ENCODE results near the gene CBX6.
A peak's percentile ranks its signal among the peaks of the same experiment; 100 is the strongest.

CBX6 gene

DNA sequence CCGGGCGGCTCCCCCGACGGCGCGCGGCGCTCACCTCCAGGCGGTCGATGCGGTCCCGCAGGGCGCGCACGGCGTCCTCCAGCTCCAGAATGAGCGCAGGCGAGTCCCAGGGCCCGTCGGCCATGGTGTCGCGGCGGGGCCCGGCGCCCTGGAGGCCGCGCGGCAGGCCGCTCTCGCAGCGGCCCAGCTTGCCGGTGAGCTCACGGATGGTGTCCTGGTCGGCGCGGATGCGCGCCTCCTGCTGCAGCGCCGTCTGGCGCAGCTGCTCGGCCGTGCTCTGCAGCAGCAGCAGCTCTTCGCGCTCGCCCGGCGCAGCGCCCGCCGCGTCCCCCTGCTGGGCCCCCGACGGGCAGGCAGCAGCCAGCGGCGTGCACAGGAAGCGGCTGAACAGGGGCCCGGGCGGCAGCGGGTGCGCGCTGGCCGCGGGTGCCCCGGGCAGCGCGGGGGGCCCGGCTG is 28.8 kb downstream of the CBX6 start:
- H3K4me3 ChIP-seq (ENCODE audit: low read length): peak overlapping the region; percentile 51
- H3K4me1 ChIP-seq (ENCODE audit: control insufficient read depth, low read depth, low read length): no peaks in the 10 kb centered on the region
- no peak overlapping the region for H3K9ac ChIP-seq (ENCODE audit: low read length)

DNA sequence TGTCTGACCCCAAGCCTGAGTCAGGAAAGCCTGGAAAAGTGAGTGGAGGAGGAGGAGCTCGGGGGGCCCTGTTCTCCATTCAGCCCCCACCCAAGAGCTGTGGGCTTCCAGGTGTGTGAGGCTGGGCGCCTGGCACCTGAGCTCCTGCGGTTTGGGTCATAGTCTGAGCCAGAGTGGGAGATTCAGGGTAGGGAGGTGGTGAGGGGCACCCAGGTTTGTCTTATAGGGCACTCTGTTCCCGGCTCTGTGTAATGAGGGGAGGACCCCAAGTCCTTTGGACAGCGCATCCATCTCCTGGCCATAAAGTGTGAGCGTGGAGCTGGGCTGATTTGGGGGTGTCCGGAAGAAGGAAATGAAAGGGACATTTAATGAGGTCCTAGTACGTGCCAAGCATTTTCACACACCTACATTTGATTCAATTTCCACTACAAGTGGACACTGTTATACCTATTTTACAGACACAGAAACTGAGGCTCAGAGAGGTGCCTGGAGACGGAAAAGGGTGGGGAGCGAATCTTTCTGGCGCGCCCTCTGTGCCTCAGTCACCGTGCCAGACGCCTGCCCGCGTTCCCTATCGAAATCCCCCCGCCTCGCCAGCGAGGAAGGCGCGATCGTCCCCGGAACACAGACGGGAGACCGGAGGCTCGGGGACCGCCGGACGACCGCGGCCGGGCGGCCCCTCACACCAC is 29.4 kb downstream of the CBX6 start:
- no peaks in the 10 kb centered on the region for H3K36me3 ChIP-seq (ENCODE audit: control insufficient read depth, low read depth, low read length)
- H3K4me1 ChIP-seq (ENCODE audit: control insufficient read depth, low read depth, low read length): no peaks in the 10 kb centered on the region
- H3K9ac ChIP-seq (ENCODE audit: low read length): no peak overlapping the region
- H3K27ac ChIP-seq (ENCODE audit: low read length): no peak overlapping the region
- peaks cover 46% of the 10 kb centered on the region for H3K27me3 ChIP-seq (ENCODE audit: control insufficient read depth, insufficient read depth, low read length)
- no peaks in the 10 kb centered on the region for H3K9me3 ChIP-seq (ENCODE audit: control insufficient read depth, low read depth, low read length)
- H3K4me3 ChIP-seq (ENCODE audit: low read length): peak overlapping the region; percentile 51

More for the DNA sequence above, 28.8 kb downstream of the CBX6 start:
- H3K27ac ChIP-seq (ENCODE audit: low read length): no peak overlapping the region
- H3K27me3 ChIP-seq (ENCODE audit: control insufficient read depth, insufficient read depth, low read length): peaks cover 46% of the 10 kb centered on the region
- no peaks in the 10 kb centered on the region for H3K36me3 ChIP-seq (ENCODE audit: control insufficient read depth, low read depth, low read length)
- H3K9me3 ChIP-seq (ENCODE audit: control insufficient read depth, low read depth, low read length): no peaks in the 10 kb centered on the region

DNA sequence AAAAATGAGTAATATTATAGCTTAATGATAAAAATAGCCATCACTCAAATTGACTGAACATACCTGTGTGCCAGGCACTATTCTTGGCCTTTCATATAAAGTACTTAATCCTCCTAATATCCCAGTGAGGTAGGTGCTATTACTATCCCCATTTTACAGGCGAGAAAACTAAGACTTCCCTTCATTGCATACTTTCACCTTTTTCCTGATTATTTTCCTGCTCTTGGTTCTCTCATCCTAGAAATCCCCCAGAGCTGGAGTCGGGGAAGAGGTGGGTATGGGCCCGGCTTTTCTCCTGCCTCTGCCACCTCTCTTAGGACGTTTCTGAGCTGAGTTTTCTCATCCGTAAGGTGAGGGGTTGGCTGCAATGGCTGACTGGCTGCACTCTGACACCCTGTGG is 30.4 kb downstream of the CBX6 start:
- Histone ChIP-seq H3K4me3 (ENCODE audit: low read length) (no peak overlapping the region), H3K9ac (ENCODE audit: low read length) (no peak overlapping the region), H3K27ac (ENCODE audit: low read length) (no peak overlapping the region), H3K27me3 (ENCODE audit: control insufficient read depth, insufficient read depth, low read length) (peaks cover 46% of the 10 kb centered on the region), H3K4me1 (ENCODE audit: control insufficient read depth, low read depth, low read length) (no peaks in the 10 kb centered on the region), H3K9me3 (ENCODE audit: control insufficient read depth, low read depth, low read length) (no peaks in the 10 kb centered on the region), H3K36me3 (ENCODE audit: control insufficient read depth, low read depth, low read length) (no peaks in the 10 kb centered on the region)

DNA sequence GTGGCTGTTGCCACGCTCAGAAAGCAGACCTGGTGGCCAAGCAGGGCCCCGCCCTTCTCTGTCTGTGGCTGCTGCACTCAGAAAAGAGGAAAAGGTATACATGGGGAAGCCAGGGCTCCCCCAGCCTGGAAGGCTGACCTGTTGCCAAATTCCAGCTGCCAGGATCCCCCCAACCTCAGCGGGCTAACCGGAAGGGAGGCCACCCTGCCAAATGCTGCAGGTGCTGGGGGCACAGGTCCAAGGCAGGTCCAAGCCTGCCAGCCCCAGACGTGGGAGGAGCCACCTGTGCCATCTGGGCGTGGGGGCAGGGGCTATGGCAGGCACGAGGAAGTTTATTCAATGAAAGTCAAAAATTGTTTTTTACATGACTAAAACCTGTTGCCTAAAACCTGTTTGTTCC is 30.8 kb downstream of the CBX6 start:
- Histone ChIP-seq H3K9ac (ENCODE audit: low read length) (no peak overlapping the region), H3K36me3 (ENCODE audit: control insufficient read depth, low read depth, low read length) (no peaks in the 10 kb centered on the region), H3K4me3 (ENCODE audit: low read length) (no peak overlapping the region), H3K27me3 (ENCODE audit: control insufficient read depth, insufficient read depth, low read length) (peaks cover 48% of the 10 kb centered on the region), H3K27ac (ENCODE audit: low read length) (no peak overlapping the region), H3K4me1 (ENCODE audit: control insufficient read depth, low read depth, low read length) (peaks cover under 1% of the 10 kb centered on the region), H3K9me3 (ENCODE audit: control insufficient read depth, low read depth, low read length) (no peaks in the 10 kb centered on the region)

DNA sequence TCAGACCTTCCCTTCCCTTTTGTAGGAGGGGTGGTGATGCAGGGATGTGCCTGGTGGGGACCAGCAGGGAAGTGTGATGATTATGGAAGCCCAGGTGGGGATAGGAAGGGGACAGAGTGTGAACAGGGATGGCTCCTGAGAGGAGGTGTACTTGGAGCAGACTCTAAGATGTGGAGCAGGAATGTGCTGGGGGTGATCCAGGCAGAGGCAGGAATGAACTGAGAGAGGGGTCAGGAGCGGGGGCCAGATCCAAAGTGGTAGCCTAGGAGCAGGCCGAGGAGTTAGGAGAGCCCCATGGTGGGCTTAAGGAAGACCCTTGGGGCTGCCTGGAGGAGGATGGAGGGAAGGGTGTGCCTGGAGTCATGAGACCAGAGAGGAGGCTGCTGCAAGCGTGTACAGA is 31.9 kb downstream of the CBX6 start:
- H3K36me3 ChIP-seq (ENCODE audit: control insufficient read depth, low read depth, low read length): no peaks in the 10 kb centered on the region
- H3K27me3 ChIP-seq (ENCODE audit: control insufficient read depth, insufficient read depth, low read length): peaks cover 45% of the 10 kb centered on the region
- no peak overlapping the region for H3K4me3 ChIP-seq (ENCODE audit: low read length)
- no peaks in the 10 kb centered on the region for H3K9me3 ChIP-seq (ENCODE audit: control insufficient read depth, low read depth, low read length)
- H3K9ac ChIP-seq (ENCODE audit: low read length): no peak overlapping the region
- peaks cover 8% of the 10 kb centered on the region for H3K4me1 ChIP-seq (ENCODE audit: control insufficient read depth, low read depth, low read length)
- H3K27ac ChIP-seq (ENCODE audit: low read length): no peak overlapping the region

DNA sequence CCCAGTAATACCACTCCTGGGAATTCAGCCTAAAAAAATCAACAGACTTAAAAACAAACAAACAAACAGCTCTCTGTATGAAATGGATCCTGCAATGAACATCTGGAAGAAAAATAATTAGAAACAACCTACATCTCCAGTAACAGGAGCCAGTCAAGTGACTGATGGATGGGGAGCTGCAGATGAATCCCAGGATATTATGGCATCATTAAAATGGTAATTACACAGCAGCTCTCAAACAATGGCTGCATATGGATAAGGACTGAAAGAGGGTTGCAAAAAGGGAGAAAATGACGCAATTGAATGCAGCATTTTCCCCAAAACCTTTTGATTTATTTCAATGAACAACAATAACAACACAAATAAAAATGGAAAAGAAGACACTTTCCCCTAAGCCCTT is 32.3 kb downstream of the CBX6 start:
- H3K4me3 ChIP-seq (ENCODE audit: low read length): no peak overlapping the region
- H3K27me3 ChIP-seq (ENCODE audit: control insufficient read depth, insufficient read depth, low read length): peaks cover 41% of the 10 kb centered on the region
- no peaks in the 10 kb centered on the region for H3K9me3 ChIP-seq (ENCODE audit: control insufficient read depth, low read depth, low read length)
- H3K27ac ChIP-seq (ENCODE audit: low read length): no peak overlapping the region
- peaks cover 8% of the 10 kb centered on the region for H3K4me1 ChIP-seq (ENCODE audit: control insufficient read depth, low read depth, low read length)
- H3K36me3 ChIP-seq (ENCODE audit: control insufficient read depth, low read depth, low read length): no peaks in the 10 kb centered on the region
- no peak overlapping the region for H3K9ac ChIP-seq (ENCODE audit: low read length)

DNA sequence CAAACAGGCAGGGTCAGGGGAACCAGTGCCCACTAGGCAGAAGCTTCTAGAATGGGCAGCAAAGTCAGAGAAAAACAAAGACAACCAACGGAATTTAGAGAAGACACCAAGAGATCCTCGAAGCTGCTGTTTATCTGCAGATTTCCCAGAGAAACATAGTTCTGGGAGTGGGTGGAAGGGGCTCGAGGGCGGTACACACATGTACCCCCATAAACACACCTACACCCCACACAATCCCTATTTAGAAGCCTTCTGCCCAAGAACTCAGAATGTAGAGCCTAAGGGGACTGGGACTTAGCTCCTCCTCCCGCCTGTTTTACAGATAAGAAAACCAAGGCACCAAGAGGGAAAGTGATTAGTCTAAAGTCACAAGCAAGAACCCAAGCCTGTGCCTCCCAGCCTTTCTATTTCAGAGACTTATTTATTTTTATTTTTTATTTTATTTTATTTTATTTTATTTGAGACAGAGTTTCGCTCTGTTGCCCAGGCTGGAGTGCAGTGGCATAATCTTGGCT is 34.5 kb downstream of the CBX6 start:
- Histone ChIP-seq H3K4me3 (ENCODE audit: low read length) (no peak overlapping the region), H3K4me1 (ENCODE audit: control insufficient read depth, low read depth, low read length) (peaks cover 8% of the 10 kb centered on the region), H3K27me3 (ENCODE audit: control insufficient read depth, insufficient read depth, low read length) (peaks cover 25% of the 10 kb centered on the region), H3K9ac (ENCODE audit: low read length) (no peak overlapping the region), H3K36me3 (ENCODE audit: control insufficient read depth, low read depth, low read length) (no peaks in the 10 kb centered on the region), H3K9me3 (ENCODE audit: control insufficient read depth, low read depth, low read length) (no peaks in the 10 kb centered on the region), H3K27ac (ENCODE audit: low read length) (no peak overlapping the region)

DNA sequence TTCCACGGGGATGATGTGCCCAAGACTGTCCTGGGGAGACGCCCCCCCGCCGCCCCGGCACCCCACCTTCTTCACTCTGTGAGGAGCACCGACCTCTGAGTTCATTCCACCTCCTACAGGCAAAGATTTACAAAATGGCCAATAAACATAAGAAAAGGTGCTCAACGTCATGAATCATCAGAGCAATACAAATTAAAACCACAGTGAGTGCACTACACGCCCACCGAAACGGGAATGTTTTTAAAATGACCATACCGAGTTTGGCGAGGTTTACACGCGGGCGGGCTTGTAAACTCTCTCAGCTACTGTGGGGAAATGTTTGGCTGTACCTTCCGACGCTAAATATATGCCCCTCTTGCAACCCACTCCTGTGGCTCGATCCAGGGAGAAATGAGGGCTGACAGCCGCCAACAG is 36.1 kb downstream of the CBX6 start:
- Histone ChIP-seq H3K9me3 (ENCODE audit: control insufficient read depth, low read depth, low read length) (no peaks in the 10 kb centered on the region), H3K9ac (ENCODE audit: low read length) (no peak overlapping the region), H3K4me3 (ENCODE audit: low read length) (no peak overlapping the region), H3K4me1 (ENCODE audit: control insufficient read depth, low read depth, low read length) (peaks cover 8% of the 10 kb centered on the region), H3K27ac (ENCODE audit: low read length) (no peak overlapping the region), H3K27me3 (ENCODE audit: control insufficient read depth, insufficient read depth, low read length) (peaks cover 10% of the 10 kb centered on the region), H3K36me3 (ENCODE audit: control insufficient read depth, low read depth, low read length) (no peaks in the 10 kb centered on the region)

DNA sequence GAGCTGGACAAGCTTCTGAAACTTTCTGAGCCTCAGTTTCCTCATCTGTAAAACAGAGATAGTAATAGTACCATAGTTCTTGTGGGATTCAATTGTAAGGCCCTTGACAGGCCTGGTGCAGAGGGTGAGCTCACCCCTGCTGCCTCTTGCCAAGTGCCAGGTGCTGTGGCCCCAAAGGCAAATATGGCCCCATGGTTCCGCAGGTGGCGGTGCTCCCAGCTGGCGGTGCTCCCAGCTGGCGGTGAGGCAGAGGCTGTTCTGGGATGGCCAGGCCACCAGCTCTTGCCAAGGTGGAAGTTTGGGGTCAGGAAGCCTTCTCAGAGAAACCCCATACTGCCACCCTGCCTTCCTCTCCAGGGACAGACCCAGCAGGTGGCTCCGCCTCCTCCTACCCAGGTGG is 37.0 kb downstream of the CBX6 start:
- no peak overlapping the region for H3K27ac ChIP-seq (ENCODE audit: low read length)
- H3K4me1 ChIP-seq (ENCODE audit: control insufficient read depth, low read depth, low read length): peaks cover 8% of the 10 kb centered on the region
- no peak overlapping the region for H3K9ac ChIP-seq (ENCODE audit: low read length)
- H3K9me3 ChIP-seq (ENCODE audit: control insufficient read depth, low read depth, low read length): no peaks in the 10 kb centered on the region
- H3K36me3 ChIP-seq (ENCODE audit: control insufficient read depth, low read depth, low read length): no peaks in the 10 kb centered on the region
- H3K4me3 ChIP-seq (ENCODE audit: low read length): no peak overlapping the region
- peaks cover 5% of the 10 kb centered on the region for H3K27me3 ChIP-seq (ENCODE audit: control insufficient read depth, insufficient read depth, low read length)

DNA sequence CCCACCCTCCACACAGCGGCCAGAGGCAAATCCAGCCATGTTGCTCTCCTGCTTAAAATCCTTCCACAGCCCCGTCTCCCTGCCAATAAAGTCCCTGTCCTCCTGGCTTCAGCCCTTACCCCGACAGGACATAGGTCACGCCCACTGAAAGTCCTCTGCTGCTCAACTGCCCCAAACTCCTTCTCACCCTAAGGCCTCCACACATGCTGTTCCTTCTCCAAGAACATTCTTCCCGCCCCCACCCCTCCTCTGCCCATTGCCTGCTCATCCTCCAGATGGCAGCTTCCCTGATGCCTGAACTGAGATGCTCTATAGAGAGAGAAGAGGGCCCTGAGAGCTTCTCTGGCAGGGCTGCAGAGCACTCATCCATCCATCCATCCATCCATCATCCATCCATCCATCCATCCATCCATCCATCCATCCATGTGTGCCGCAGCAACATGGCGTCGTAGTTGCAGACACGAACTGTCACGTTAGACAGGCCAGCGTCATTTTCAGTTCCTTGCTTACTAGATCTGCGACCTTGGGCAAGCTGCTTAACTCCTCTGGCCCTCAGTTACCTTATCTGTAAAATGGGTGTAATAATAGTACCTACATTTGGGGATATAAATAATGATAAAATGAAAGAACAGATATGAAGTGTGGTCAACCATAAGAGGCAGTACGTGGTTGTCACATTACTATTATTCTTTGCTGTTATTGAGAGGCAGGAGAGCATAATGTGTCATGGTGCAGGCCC is 37.6 kb downstream of the CBX6 start:
- no peaks in the 10 kb centered on the region for H3K9me3 ChIP-seq (ENCODE audit: control insufficient read depth, low read depth, low read length)

DNA sequence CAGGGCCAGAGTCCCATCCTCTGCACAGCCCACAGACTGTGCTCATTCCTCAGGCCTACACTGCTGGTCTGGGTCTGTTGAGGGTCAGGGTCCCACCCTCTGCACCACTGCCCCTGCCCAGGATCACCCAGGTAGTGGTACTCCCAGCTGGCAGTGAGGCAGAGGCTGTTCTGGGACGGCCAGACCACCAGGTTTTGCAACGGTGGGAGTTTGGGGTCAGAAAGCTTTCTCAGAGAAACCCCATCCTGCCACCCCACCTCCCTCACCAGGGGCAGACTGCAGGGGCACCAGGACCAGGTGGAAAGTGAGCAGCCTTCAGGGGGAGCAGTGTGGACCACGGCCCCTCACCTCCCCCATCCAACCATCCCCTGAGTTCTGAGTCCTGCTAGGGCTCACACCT is 39.0 kb downstream of the CBX6 start:
- Histone ChIP-seq H3K27ac (ENCODE audit: low read length) (no peak overlapping the region), H3K4me1 (ENCODE audit: control insufficient read depth, low read depth, low read length) (peaks cover 10% of the 10 kb centered on the region), H3K9me3 (ENCODE audit: control insufficient read depth, low read depth, low read length) (no peaks in the 10 kb centered on the region), H3K9ac (ENCODE audit: low read length) (no peak overlapping the region), H3K27me3 (ENCODE audit: control insufficient read depth, insufficient read depth, low read length) (peaks cover 5% of the 10 kb centered on the region), H3K4me3 (ENCODE audit: low read length) (no peak overlapping the region), H3K36me3 (ENCODE audit: control insufficient read depth, low read depth, low read length) (no peaks in the 10 kb centered on the region)

More for the DNA sequence above, 37.6 kb downstream of the CBX6 start:
- H3K9ac ChIP-seq (ENCODE audit: low read length): no peak overlapping the region
- peaks cover 8% of the 10 kb centered on the region for H3K4me1 ChIP-seq (ENCODE audit: control insufficient read depth, low read depth, low read length)
- no peaks in the 10 kb centered on the region for H3K36me3 ChIP-seq (ENCODE audit: control insufficient read depth, low read depth, low read length)
- H3K27ac ChIP-seq (ENCODE audit: low read length): no peak overlapping the region
- no peak overlapping the region for H3K4me3 ChIP-seq (ENCODE audit: low read length)
- peaks cover 5% of the 10 kb centered on the region for H3K27me3 ChIP-seq (ENCODE audit: control insufficient read depth, insufficient read depth, low read length)

All from iPS-18a (cell line).